ENCODE data around the gene ECM2.

The ECM2 gene

GRCh38 chr9:92527291-92527828 lies 8.4 kb downstream of the ECM2 start:
- no peak for DNase-seq

DNA sequence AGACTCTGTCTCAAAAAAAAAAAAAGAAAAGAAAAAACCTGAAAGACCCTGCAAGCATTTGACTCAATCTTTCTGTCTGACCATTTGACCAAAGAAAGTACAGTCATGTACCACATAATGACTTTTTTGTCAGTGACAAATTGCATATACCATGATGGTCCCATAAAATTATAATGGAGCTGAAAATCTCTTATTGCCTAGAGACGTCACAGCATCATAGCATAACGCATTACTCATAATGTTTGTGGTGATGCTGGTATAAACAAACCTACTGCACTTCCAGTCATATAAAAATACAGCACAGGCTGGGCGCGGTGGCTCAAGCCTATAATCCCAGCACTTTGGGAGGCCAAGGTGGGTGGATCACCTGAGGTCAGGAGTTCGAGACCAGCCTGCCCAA lies 10.5 kb downstream of the ECM2 start:
- no peak for DNase-seq

GRCh38 chr9:92524881-92525280 lies 10.9 kb downstream of the ECM2 start:
- DNase-seq = no peak

DNA sequence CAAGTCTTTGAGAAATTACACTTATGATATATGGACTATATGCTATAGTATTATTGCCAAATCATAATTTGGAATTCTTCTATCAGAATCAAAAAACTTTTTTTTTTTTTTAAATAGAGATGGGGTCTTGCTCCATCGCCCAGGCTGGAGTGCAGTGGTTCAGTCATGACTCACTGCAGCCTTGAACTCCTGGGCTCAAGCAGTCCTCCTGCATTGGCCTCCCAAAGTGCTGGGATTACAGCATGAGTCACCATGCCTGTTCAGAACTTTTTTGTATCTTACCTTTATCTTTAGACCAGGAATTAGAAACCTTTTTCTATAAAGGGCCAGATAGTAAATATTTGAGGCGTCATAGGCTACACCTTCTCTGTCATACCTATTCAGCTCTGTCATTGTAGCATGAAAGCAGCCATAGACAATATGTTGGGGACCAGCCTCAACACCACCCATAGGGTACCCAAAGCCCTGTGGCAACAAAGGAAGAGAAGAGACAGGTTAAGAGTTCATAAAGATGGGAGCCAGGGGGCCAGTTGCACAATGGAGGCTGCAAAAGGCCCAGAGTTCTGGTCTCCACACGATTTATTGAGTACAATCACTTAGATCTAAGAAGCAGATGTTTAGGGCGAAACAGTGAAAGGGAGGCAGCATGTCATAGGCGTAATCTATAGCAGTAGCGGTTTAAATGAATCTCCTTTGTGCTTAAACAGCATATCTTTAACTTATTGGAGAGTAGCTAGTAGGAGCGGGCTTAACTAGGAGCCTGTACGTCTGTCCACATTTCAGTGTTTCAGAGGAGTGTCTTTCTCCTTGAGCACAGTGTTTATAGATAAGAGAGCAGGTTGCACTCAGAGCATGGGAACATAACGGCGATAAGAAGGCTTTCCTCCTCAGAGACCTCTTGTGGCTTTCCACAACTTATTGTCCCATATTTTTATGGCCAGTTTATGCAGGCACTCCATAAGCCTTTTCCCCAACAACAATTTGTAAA lies 12.5 kb downstream of the ECM2 start:
- DNase-seq = no peak

- DNase-seq = no peak
Observed at GRCh38 chr9:92520837-92521236, 15.0 kb downstream of the ECM2 start.

DNA sequence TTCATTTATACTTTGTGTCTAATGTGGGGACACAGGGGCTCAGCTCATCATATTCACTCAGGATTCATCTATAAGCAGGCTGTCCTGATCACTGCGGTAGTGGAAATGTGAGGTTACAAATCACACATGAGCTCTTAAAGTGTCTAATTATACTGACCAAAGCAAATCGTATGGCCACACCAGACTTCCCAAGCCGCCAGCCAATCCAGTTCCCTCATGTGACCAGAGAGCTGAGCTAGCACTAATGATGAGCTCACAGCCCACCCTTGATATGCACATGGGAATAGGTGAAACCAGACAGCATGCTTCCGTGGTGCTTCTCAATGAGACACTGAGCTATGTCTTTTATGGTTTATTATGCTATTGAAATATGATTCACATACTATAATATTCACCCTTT lies 17.6 kb downstream of the ECM2 start:
- no peak for DNase-seq

DNA sequence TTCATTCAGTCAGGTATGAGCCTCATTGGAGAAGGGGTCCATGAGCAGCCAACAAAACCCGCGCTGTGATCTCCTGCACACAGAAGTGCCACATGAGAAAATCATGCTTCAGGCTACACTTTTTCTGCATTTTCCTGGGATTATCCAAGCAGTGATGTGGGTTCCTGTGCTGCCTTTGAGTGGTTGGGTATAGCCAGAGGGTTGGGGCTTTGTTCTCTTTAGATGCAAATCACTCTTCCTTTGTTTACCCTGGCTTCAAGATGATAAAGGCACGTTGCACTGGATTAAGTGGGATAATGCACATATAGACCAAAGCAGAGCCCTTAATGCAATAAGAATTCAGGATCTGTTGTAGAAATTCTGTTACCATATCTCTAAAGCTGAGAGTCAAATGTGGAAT lies 18.7 kb downstream of the ECM2 start:
- DNase-seq = no peak

- DNase-seq = no peak
Observed at GRCh38 chr9:92516521-92516920, 19.3 kb downstream of the ECM2 start.

DNA sequence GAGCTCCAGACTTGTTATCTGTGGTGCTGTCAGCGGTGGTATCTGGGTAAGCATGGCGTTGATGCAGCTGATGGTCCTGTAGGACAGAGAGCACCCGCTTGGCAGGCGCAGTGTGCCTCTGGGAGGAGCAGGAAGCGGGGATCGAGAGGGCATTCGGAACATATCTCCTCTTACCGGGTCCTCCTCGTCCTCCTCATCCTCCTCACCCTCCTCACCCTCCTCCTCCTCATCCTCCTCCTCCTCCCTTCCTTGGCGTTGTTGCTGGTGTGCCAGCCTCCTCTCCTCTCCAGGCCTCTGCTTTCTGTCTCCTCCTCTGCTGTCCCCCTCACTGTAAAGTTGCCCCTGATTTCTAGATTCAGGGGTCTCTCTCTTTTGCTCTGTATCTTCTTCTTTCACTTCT lies 21.2 kb downstream of the ECM2 start:
- no peak for DNase-seq

GRCh38 chr9:92513349-92513748 lies 22.4 kb downstream of the ECM2 start:
- DNase-seq = no peak

DNA sequence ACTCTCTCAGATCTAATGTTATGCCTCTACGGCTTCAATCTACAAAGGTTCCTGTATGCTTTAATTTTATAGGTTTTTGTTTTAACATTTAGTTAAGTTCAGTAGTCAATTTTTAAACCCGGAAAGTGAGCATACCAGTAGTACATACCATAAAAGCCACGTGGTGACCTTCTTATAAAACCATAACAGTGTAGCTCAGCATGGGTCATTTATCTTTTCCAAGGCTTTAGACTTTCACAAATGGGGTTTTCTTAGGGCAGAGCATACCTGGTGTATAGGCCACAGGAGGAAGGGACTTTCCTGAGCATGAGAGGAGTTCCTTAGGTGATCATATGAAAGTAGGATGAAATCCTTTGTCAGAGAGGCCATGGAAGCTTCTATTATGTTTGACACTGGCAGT lies 23.2 kb downstream of the ECM2 start:
- no peak for DNase-seq

DNA sequence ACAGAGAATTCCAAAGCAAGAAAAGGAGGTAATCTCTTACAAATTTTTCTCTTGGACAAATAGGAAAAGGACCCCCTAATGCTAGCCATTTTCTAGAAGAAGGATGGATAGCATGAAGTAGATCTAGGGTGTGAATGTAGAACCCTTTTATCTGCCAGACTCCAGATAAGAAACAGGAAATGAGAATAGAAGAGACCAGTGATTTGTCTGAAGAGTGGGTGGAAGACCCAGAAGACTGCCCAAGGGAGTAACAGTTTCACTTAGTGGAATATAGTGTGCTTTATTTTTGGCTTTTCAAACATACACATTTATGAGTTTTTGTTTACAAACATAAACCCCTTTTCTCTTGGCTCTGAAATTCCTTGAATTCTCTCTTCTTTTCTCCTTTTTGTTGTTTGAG lies 25.0 kb downstream of the ECM2 start:
- no peak for DNase-seq

GRCh38 chr9:92509050-92509449 lies 26.7 kb downstream of the ECM2 start:
- DNase-seq = no peak

DNA sequence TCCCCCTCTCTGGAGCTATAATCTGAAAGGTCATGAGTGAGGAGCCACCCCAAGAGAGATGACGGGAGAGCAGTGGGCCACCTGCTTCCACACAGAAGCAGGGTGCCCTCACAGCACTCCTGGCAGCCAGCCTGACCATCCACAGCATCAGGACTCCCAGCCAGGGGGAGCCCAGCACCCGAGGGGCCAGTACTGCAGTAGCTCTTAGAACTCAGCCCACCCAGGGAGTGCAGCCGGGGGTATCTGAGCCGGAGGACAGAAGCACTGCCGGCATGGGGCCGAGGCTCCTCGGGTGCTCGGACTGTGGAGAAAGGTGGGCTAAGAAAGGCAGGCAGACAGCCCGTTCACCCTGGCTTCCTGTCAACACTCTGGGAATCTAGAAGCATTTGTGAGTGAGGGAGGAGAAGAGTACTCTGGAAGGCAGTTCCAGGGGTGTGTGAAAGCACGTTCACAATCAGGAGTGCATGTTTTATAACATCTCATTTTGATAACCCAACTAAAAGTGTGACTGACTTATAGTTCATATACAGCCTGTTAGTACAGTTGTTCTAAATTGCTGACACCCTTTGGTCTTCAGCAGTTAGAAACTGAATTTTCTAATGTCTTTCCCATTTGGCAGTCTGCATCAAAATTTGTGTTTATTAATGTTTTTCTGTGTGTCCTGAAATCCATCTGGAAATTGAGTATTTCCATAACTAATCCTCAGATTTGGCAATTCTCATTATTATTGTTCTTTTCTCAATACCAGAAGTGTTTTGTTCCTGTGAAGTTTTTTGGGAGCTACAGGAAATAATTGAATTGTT lies 27.6 kb downstream of the ECM2 start:
- no peak for DNase-seq

DNA sequence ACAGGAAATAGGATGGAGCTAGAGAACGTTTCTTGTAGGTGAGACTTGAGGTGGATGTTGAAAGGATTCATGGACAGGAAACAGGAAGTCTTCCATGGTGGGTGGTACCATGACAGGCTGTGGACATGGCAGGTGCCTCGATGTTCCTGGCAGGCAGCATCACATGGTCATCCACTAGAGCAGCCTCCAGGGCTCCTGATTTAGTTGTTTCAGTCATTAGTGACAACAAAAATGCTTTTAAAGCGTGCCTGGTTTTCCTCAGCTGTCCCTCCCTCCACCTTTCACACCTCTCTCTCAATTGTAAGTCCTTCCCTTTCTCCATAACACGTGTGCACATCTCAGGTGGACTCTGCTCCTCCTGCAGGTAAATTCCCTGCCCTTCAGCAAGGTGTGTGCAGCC lies 28.3 kb downstream of the ECM2 start:
- DNase-seq = no peak

- DNase-seq = no peak
Observed at GRCh38 chr9:92507005-92507404, 28.8 kb downstream of the ECM2 start.

DNA sequence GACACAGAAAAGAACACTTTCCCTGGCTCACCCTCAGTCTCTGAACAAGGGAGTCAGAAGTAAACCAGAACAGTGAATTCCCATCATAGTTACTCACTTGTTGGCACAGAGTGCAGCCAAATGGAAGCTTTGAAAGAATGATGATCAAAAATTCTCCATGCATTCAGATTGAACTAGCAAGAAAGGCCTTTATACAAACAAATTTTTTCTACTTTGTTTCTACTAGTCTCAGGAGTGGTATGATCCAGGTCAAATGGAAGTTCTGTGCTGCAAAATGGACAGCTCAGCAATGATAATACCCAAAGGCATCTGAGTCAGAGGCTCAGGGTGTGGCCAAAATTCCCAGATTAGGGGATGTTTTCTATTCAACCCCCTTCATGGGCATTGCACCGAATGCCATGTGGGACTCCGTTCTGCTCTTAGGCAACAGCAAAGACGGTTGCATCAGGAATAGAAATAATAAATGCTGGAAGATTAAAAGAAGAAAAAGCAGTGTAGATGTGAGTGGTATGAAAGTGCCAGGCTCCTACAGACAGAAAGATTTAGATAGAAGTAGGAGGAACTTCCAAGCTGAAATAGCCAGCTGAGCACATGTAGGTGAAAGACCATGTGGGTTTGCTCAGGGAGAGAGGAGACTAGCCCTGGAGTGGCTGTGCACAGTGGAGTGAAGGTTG lies 29.5 kb downstream of the ECM2 start:
- DNase-seq = no peak

DNA sequence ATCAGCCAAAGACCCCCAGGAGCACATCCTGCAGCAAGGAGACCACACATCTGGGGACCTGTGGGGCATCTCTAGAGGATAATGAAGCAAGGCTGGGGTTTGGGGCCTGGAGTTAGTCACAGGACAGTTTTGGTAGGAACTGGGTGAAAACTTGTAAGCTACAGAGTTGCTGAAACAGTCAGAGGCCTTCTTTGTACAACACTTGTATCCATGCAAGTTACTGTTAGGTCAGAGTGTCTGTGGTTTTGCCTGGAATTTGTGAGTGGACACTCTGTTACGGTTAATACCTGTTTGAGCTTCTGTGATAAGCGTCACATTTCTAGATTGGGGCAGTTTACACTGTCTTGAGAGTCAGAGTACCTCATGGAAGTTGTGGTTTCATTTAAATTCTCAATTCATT lies 30.9 kb downstream of the ECM2 start:
- no peak for DNase-seq

DNA sequence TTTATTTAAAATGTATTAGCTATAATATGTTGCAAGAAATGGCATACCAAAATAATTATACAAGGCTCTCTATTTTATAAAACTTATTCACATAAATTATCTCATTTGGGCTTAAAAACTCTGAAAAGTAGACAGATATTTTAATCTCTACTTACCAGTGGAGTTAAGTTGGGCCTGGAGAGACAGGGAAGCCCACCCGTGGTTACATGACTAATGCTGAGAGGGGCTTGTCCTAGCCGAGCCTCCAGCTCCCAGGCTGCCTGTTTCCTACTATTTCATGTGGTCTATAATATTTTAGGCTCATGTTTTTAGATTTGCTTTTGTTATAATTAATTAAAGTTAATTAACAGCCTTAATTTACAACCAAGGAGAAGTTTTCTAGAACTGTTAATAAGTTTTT lies 32.6 kb downstream of the ECM2 start:
- DNase-seq = no peak

GRCh38 chr9:92501671-92502393 lies 34.0 kb downstream of the ECM2 start:
- peak; percentile 16 for DNase-seq

- DNase-seq = no peak
Observed at GRCh38 chr9:92500725-92501124, 35.1 kb downstream of the ECM2 start.

DNA sequence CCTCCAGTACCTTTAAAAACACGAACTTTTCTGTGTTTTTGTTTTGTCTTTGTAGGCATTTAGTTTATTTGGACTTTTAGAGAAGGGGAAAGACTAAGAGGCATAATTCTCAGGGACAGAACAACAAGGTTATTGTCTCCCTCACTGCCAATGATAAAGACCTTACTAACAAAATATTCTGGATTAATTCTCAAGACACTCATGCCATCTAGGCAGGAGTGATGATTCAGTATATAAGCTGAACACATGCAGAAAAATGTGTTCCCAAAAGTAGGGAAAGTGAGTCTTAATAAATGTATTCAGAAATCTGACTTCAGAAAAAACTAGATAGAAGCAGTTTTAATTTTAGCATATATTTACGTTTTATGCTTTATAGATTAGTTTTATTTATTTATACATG lies 36.1 kb downstream of the ECM2 start:
- no peak for DNase-seq
